K562 (cell line): ENCODE results near the gene PUM1. TPM values are rescaled to one million over a fixed set of nuclear protein-coding genes. Genes with fewer than 3 reads are reported as not detected.

Source experiments
- ATAC-seq: fragments of 200-7000 bp; cut with Tn5 transposase; 3 replicates; pipeline ENCODE4 v1.9.1; 2020; ENCODE audit warnings: moderate library complexity
- BruUV-seq: library from RNA; stranded (reverse); fragments of 400-500 nt; replicated peaks from 2 replicates; lab custom pipeline; 2021; lab: Mats Ljungman, UMichigan
- CTCF ChIA-PET: fragments of 300-600 bp; formaldehyde crosslinking; extraction: SDS; loops from one replicate; lab custom pipeline; 2021; ENCODE audit warnings: low intra/inter-chr PET ratio; lab: Yijun Ruan, JAX
- POLR2A ChIA-PET: fragments of 300-600, 350-650 bp; sonication (Branson Sonifier 250); formaldehyde crosslinking; extraction: SDS; loops from one replicate; lab custom pipeline; 2021; ENCODE audit warnings: antibody characterized with exemption, inconsistent platforms; lab: Yijun Ruan, JAX
- DNase-seq, 4 experiments: peaks; one replicate each; pipeline versions ENCODE4 v3.0.0 to v3.0.0-alpha.2; 2011 to 2018; ENCODE audit warnings: low spot score in 3 of 4, mixed read lengths in 3 of 4; ENCODE audit errors: extremely low read depth in 1 of 4
- FAIRE-seq: peaks from 2 replicates; lab custom pipeline; 2011; peaks lifted over from hg19 to GRCh38; lab: Jason Lieb, UNC
- H2AFZ ChIP-seq: 2 replicates; pipeline ENCODE4 v1.6.0; 2011; ENCODE audit warnings: low read depth, low read length, control low read depth, inconsistent platforms
- H3K27ac ChIP-seq: fragments of 200-600 bp; 3 replicates; pipeline ENCODE4 v1.8.0; 2011; ENCODE audit warnings: low read depth, mild to moderate bottlenecking, control low read depth, inconsistent platforms, low read length, moderate library complexity, mixed read lengths; ENCODE audit errors: extremely low read depth
- H3K27me3 ChIP-seq, 2 experiments: fragments of 300-600 bp in 1 of 2; 2 replicates in 1 of 2; 3 replicates in 1 of 2; pipeline versions ENCODE4 v1.6.0 to v1.8.0; 2011; ENCODE audit warnings: inconsistent platforms in 2 of 2, low read length in 2 of 2, mild to moderate bottlenecking in 1 of 2, mixed read lengths in 1 of 2, moderate library complexity in 1 of 2; ENCODE audit not compliant: control insufficient read depth in 2 of 2, insufficient read depth in 2 of 2
- H3K36me3 ChIP-seq: fragments of 300-600 bp; 3 replicates; pipeline ENCODE4 v1.8.0; 2011; ENCODE audit warnings: mild to moderate bottlenecking, low read length, inconsistent platforms; ENCODE audit not compliant: control insufficient read depth, insufficient read depth
- H3K4me1 ChIP-seq, 2 experiments: fragments of 200-600 bp in 1 of 2; replicated peaks in 1 of 2; 2 replicates in 1 of 2; 3 replicates in 1 of 2; pipeline versions ENCODE4 v1.5.1 to v1.8.0; 2011; ENCODE audit warnings: inconsistent platforms in 2 of 2, low read length in 2 of 2, mild to moderate bottlenecking in 1 of 2, mixed read lengths in 1 of 2, moderate library complexity in 1 of 2; ENCODE audit not compliant: control insufficient read depth in 2 of 2, insufficient read depth in 2 of 2
- H3K4me2 ChIP-seq: 2 replicates; pipeline ENCODE4 v1.6.1; 2011; ENCODE audit warnings: low read length, control low read depth, inconsistent platforms, mixed read lengths; ENCODE audit not compliant: insufficient read depth
- H3K4me3 ChIP-seq: fragments of 200-600 bp; sonication (generic), shearing (Covaris generic); 2 replicates; pipeline ENCODE4 v1.5.1; 2016; ENCODE audit warnings: control low read depth, inconsistent platforms
- H3K79me2 ChIP-seq: fragments of 200-600 bp; 3 replicates; pipeline ENCODE4 v1.8.0; 2011; ENCODE audit warnings: low read length, inconsistent platforms; ENCODE audit not compliant: control insufficient read depth, insufficient read depth
- H3K9ac ChIP-seq, 2 experiments: 2 replicates each; pipeline versions ENCODE4 v1.6.0 to v1.6.1; 2011; ENCODE audit warnings: low read depth in 2 of 2, low read length in 2 of 2, control low read depth in 1 of 2, inconsistent platforms in 1 of 2, mild to moderate bottlenecking in 1 of 2, mixed read lengths in 1 of 2; ENCODE audit not compliant: insufficient read depth in 1 of 2
- H3K9me1 ChIP-seq: one replicate; pipeline ENCODE4 v1.6.0; 2011; ENCODE audit warnings: inconsistent platforms, mild to moderate bottlenecking, low read length, moderate library complexity; ENCODE audit not compliant: control insufficient read depth, insufficient read depth
- H3K9me3 ChIP-seq: replicated peaks from 2 replicates; pipeline ENCODE4 v1.5.1; 2011; ENCODE audit warnings: low read depth, low read length, inconsistent platforms; ENCODE audit not compliant: control insufficient read depth, insufficient read depth
- H4K20me1 ChIP-seq: replicated peaks from 2 replicates; pipeline ENCODE4 v1.6.1; 2011; ENCODE audit warnings: low read length, inconsistent platforms, mixed read lengths; ENCODE audit not compliant: control insufficient read depth, insufficient read depth
- EWSR1 ChIP-seq: fragments of 450-650 bp; IDR thresholded peaks from 2 replicates; pipeline ENCODE4 v1.6.1; 2018; ENCODE audit warnings: borderline replicate concordance, mild to moderate bottlenecking, low read depth, moderate library complexity; ENCODE audit not compliant: partially characterized antibody
- HMGN3 ChIP-seq: IDR thresholded peaks from 2 replicates; pipeline ENCODE4 v1.6.1; 2011; ENCODE audit warnings: borderline replicate concordance, low read depth, mild to moderate bottlenecking, mixed read lengths, low read length; ENCODE audit not compliant: insufficient read length; ENCODE audit errors: extremely low read depth
- HOMEZ ChIP-seq: fragments of 250-450 bp; sonication (Bioruptor Pico); IDR thresholded peaks from 2 replicates; pipeline ENCODE4 v1.4.0; 2020; ENCODE audit warnings: mild to moderate bottlenecking, moderate library complexity
- NCOA1 ChIP-seq: fragments of 450-650 bp; IDR thresholded peaks from 2 replicates; pipeline ENCODE4 v1.6.1; 2016; ENCODE audit warnings: low read depth
- PBX2 ChIP-seq, 2 experiments: IDR thresholded peaks in 1 of 2; conservative IDR thresholded peaks in 1 of 2; 2 replicates each; pipeline ENCODE4 v1.6.1; 2016; ENCODE audit warnings: low read depth in 2 of 2, mild to moderate bottlenecking in 1 of 2, missing compliant biosample characterization in 1 of 2, missing genetic modification characterization in 1 of 2, moderate library complexity in 1 of 2
- RNF2 ChIP-seq: sonication (generic); IDR thresholded peaks from 2 replicates; pipeline ENCODE4 v1.6.1; 2016
- SRSF1 ChIP-seq: fragments of 200-400 bp; formaldehyde crosslinking; IDR thresholded peaks from 2 replicates; pipeline ENCODE4 v1.6.1; 2017; ENCODE audit warnings: mild to moderate bottlenecking, low read depth, low read length, moderate library complexity
- TFE3 ChIP-seq: fragments of 450-650 bp; formaldehyde crosslinking; IDR thresholded peaks from 2 replicates; pipeline ENCODE4 v1.4.0; 2020; ENCODE audit warnings: mild to moderate bottlenecking, mixed read lengths
- ZBTB49 ChIP-seq: sonication (generic); formaldehyde crosslinking; IDR thresholded peaks from 2 replicates; pipeline ENCODE4 v1.8.0; 2022; ENCODE audit warnings: missing genetic modification reagents, mild to moderate bottlenecking, borderline replicate concordance
- ZNF395 ChIP-seq: fragments of 200-800 bp; sonication (Bioruptor generic); IDR thresholded peaks from 2 replicates; pipeline ENCODE4 v1.6.1; 2017; ENCODE audit warnings: missing genetic modification characterization, missing compliant biosample characterization
- WGBS: fragments of 100-300 bp; shearing (Covaris generic); methylation state at CpG from one replicate; pipeline ENCODE4 v1.1.6; 2016; ENCODE audit warnings: low coverage, mixed read lengths; ENCODE audit not compliant: insufficient coverage; ENCODE audit errors: missing lambda C conversion rate; 5-methylcytosine and 5-hydroxymethylcytosine counted together
- in situ Hi-C: fragments of 300-500 bp; cut with MboI; formaldehyde crosslinking; loops from 4 replicates; pipeline ENCODE4 v1.15.0; 2018; ENCODE audit warnings: inconsistent platforms, mixed read lengths
- intact Hi-C: fragments of 100-400 bp; cut with micrococcal nuclease; formaldehyde crosslinking; loops from 2 replicates; pipeline ENCODE4 v1.14.2; 2022
- polyA plus RNA-seq, 8 experiments: library from polyadenylated mRNA; depleted of rRNA in 4 of 8; stranded (reverse) in 5 of 8; unstranded in 3 of 8; fragments of >200 nt; fragmentation: Nextera tagmentation in 2 of 8; fragmentation: Illumina TruSeq in 1 of 8; extraction: Ambion mirVana in 2 of 8; extraction: Trizol in 1 of 8; gene quantifications; 2 replicates each; pipeline versions ENCODE4 v1.2.1 to v1.2.3, GENCODE V29; 2011 to 2014; ENCODE audit warnings: inconsistent platforms in 1 of 8, missing spikeins in 1 of 8
- total RNA-seq, 7 experiments: library from RNA; depleted of rRNA in 6 of 7; stranded (reverse); fragments of >200 nt in 6 of 7; fragmentation: Illumina TruSeq in 2 of 7; extraction: Trizol in 2 of 7; gene quantifications; 2 replicates each; pipeline versions ENCODE4 v1.2.1 to v1.2.3, GENCODE V29; 2011 to 2021; ENCODE audit warnings: low replicate concordance in 1 of 7

The PUM1 gene
- total and polyA plus RNA-seq, 9 of the 15 experiments (the other 6 are each of a cell fraction or from before 2014, with no cell fraction given): 37.7 to 104 (median 55.7) TPM

- ATAC-seq: no peak
- no peak overlapping the region for H3K9ac ChIP-seq
- DNase-seq: no peak
- H3K9me1 ChIP-seq: no peaks in the 10 kb centered on the region
- BruUV-seq: no TSS peak
- no peak overlapping the region for H3K27ac ChIP-seq
- in situ Hi-C loops: no loop called here
- no peaks in the 10 kb centered on the region for H3K27me3 ChIP-seq
- no peak for FAIRE-seq
- no peak overlapping the region for H2AFZ ChIP-seq
- POLR2A ChIA-PET: interaction anchor here (1.2 to 3.0 kb wide), 3 partner anchors 9 to 15 kb away, joined by 4 to 13 read pairs (median 7); no protein-coding TSS in a partner anchor
- peaks cover 88% of the 10 kb centered on the region for H3K79me2 ChIP-seq
- CTCF ChIA-PET: no interaction called here
- 0 out of 2 replicates have a peak, but pooled peaks cover 3% of the 10 kb centered on the region for H4K20me1 ChIP-seq
- no peaks in the 10 kb centered on the region; a peak in 1 of 5 replicates for H3K4me1 ChIP-seq
- no peak overlapping the region for H3K4me3 ChIP-seq
- no peak overlapping the region for H3K4me2 ChIP-seq
- 46% methylated on average over 3 of the region's 3 CpGs for WGBS
- intact Hi-C loops: no loop called here
- no peaks in the 10 kb centered on the region for H3K9me3 ChIP-seq
- peaks cover 89% of the 10 kb centered on the region for H3K36me3 ChIP-seq
- TF ChIP-seq ZBTB49 (CRISPR knock-in tag): no peak
- TF ChIP-seq HMGN3: no peak
- no peak for TF ChIP-seq EWSR1
- no peak for TF ChIP-seq PBX2 (CRISPR knock-in tag; IDR thresholded peaks at IDR 0.05; ENCODE audit: low read depth)
- TF ChIP-seq PBX2 (tag; conservative IDR thresholded peaks at IDR 0.05; ENCODE audit: low read depth): no peak
- no peak for TF ChIP-seq RNF2
- TF ChIP-seq TFE3 (CRISPR knock-in tag): no peak
- TF ChIP-seq SRSF1: no peak
- TF ChIP-seq HOMEZ: no peak
- no peak for TF ChIP-seq NCOA1
- no peak for TF ChIP-seq ZNF395 (CRISPR knock-in tag)
Measured at GRCh38 chr1:30995990-30996612, 69.4 kb downstream of the PUM1 start.
